ENCODE data around the gene CNOT4. TPM values are rescaled to one million over a fixed set of nuclear protein-coding genes. Genes with fewer than 3 reads are reported as not detected.

Gene CNOT4
- total RNA-seq, 2 experiments from 2014 or later = 24.0 to 29.8 TPM

DNA sequence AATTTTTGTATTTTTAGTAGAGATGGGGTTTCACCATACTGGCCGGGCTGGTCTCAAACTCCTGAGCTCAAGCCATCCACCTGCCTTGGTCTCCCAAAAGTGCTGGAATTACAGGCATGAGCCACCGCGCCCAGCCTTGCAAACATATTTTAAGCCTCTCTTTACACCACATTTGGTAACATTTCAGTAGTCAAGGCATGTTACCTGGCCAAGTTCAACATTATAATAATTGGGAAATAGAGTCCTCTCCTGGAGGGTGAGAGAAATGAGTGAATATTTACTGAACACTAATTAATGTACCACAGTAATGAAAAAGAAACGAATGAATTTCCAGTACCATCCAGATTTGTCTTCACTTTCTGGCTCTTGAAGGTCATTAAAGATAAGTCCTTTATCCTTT is 10.0 kb upstream of the CNOT4 start:
- no peak overlapping the region for H3K27ac Mint-ChIP-seq
- DNase-seq = no peak
- Histone ChIP-seq H3K27ac (ENCODE audit: low read depth in 1 of 2, low read length in 2 of 2) (no peak overlapping the region), H3K36me3 (ENCODE audit: insufficient read depth, low read length) (no peaks in the 10 kb centered on the region), H3K27me3 (ENCODE audit: control insufficient read depth in 1 of 2, insufficient read depth in 2 of 2, low read length in 2 of 2) (no peaks in the 10 kb centered on the region), H3K4me1 (ENCODE audit: insufficient read depth, low read length) (no peaks in the 10 kb centered on the region), H3K4me3 (ENCODE audit: low read length) (no peak overlapping the region), H3K9me3 (ENCODE audit: control insufficient read depth in 1 of 2, insufficient read depth in 1 of 2, low read length in 2 of 2) (no peaks in the 10 kb centered on the region)
- H3K9me3 Mint-ChIP-seq = no peaks in the 10 kb centered on the region
- intact Hi-C loops (cut with DNase I, micrococcal nuclease) = no loop called here
- TF ChIP-seq, protein P1, sequence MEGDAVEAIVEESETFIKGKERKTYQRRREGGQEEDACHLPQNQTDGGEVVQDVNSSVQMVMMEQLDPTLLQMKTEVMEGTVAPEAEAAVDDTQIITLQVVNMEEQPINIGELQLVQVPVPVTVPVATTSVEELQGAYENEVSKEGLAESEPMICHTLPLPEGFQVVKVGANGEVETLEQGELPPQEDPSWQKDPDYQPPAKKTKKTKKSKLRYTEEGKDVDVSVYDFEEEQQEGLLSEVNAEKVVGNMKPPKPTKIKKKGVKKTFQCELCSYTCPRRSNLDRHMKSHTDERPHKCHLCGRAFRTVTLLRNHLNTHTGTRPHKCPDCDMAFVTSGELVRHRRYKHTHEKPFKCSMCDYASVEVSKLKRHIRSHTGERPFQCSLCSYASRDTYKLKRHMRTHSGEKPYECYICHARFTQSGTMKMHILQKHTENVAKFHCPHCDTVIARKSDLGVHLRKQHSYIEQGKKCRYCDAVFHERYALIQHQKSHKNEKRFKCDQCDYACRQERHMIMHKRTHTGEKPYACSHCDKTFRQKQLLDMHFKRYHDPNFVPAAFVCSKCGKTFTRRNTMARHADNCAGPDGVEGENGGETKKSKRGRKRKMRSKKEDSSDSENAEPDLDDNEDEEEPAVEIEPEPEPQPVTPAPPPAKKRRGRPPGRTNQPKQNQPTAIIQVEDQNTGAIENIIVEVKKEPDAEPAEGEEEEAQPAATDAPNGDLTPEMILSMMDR (IDR thresholded peaks at IDR 0.05) = no peak
- H3K4me1 Mint-ChIP-seq (ENCODE audit: low read depth) = no peaks in the 10 kb centered on the region
- no peaks in the 10 kb centered on the region for H3K36me3 Mint-ChIP-seq (ENCODE audit: low read depth)
- no peak overlapping the region for H3K4me3 Mint-ChIP-seq
- ChIA-PET CTCF (interaction anchor here (2.3 kb wide), 1 partner anchor 239 kb away, joined by 5 read pairs; no protein-coding TSS in a partner anchor), POLR2A (no interaction called here)
- H3K27me3 Mint-ChIP-seq = no peaks in the 10 kb centered on the region
- ATAC-seq (ENCODE audit: poor library complexity) = no peak

DNA sequence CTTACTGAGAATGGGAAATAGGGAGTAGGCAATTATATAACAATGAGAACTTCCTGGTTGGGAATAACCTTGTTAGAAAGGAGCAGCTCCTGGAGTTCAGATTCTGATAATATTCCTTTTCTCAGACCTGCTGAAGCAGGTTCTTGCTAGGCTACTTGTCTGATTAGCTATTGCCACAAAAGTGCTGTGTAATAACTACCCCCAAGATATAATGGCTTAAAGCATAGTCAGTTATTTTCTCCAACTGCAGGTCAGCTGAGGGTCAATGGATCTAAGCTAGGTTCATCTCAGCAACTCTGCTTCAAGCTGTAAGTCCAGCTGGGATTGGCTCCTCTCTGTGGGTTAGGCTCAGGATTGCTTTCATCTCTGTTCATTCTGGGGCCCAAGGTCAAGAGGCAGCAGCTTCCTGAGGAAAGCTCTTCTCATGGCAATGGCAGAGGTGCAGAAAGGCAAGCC is 9.4 kb upstream of the CNOT4 start:
- Mint-ChIP-seq H3K4me3 (no peak overlapping the region), H3K27ac (no peak overlapping the region), H3K27me3 (no peaks in the 10 kb centered on the region), H3K9me3 (no peaks in the 10 kb centered on the region), H3K36me3 (ENCODE audit: low read depth) (no peaks in the 10 kb centered on the region), H3K4me1 (ENCODE audit: low read depth) (no peaks in the 10 kb centered on the region)
- TF ChIP-seq, protein P1 (IDR thresholded peaks at IDR 0.05) = no peak
- ChIA-PET POLR2A (no interaction called here), CTCF (interaction anchor here (2.3 kb wide), 1 partner anchor 238 kb away, joined by 5 read pairs; no protein-coding TSS in a partner anchor)
- Histone ChIP-seq H3K9me3 (ENCODE audit: control insufficient read depth in 1 of 2, insufficient read depth in 1 of 2, low read length in 2 of 2) (no peaks in the 10 kb centered on the region), H3K27ac (ENCODE audit: low read depth in 1 of 2, low read length in 2 of 2) (no peak overlapping the region), H3K27me3 (ENCODE audit: control insufficient read depth in 1 of 2, insufficient read depth in 2 of 2, low read length in 2 of 2) (no peaks in the 10 kb centered on the region), H3K36me3 (ENCODE audit: insufficient read depth, low read length) (no peaks in the 10 kb centered on the region), H3K4me3 (ENCODE audit: low read length) (no peak overlapping the region), H3K4me1 (ENCODE audit: insufficient read depth, low read length) (no peaks in the 10 kb centered on the region)
- DNase-seq = no peak
- intact Hi-C loops (cut with DNase I, micrococcal nuclease) = no loop called here
- no peak for ATAC-seq (ENCODE audit: poor library complexity)

DNA sequence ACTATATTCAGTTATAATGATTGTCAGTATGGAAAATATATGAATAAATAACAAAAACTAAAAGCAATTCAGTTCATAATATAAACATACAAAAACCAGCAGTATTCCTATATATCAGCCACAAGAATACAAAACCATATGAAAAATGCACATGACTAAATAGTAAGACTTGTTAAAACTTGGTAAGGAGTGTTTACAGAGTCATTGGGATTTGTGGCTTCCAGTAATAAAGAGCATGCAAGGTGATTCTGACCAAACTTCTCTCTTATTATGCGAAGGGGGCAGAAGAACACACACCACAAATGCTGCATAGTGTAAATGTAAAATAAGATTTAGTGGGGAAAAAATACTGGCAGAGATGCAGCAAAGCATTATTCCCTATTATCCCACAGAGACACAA is 8.8 kb upstream of the CNOT4 start:
- H3K27me3 Mint-ChIP-seq = no peaks in the 10 kb centered on the region
- POLR2A ChIA-PET = no interaction called here

More for the DNA sequence above, 8.8 kb upstream of the CNOT4 start:
- no peaks in the 10 kb centered on the region for H3K36me3 Mint-ChIP-seq (ENCODE audit: low read depth)
- H3K27ac Mint-ChIP-seq = no peak overlapping the region
- CTCF ChIA-PET = no interaction called here
- Histone ChIP-seq H3K27me3 (ENCODE audit: control insufficient read depth in 1 of 2, insufficient read depth in 2 of 2, low read length in 2 of 2) (no peaks in the 10 kb centered on the region), H3K4me1 (ENCODE audit: insufficient read depth, low read length) (no peaks in the 10 kb centered on the region), H3K4me3 (ENCODE audit: low read length) (no peak overlapping the region), H3K27ac (ENCODE audit: low read depth in 1 of 2, low read length in 2 of 2) (no peak overlapping the region), H3K9me3 (ENCODE audit: control insufficient read depth in 1 of 2, insufficient read depth in 1 of 2, low read length in 2 of 2) (no peaks in the 10 kb centered on the region), H3K36me3 (ENCODE audit: insufficient read depth, low read length) (no peaks in the 10 kb centered on the region)
- intact Hi-C loops (cut with DNase I, micrococcal nuclease) = no loop called here
- no peaks in the 10 kb centered on the region for H3K9me3 Mint-ChIP-seq
- no peaks in the 10 kb centered on the region for H3K4me1 Mint-ChIP-seq (ENCODE audit: low read depth)
- H3K4me3 Mint-ChIP-seq = no peak overlapping the region
- TF ChIP-seq, protein P1 (IDR thresholded peaks at IDR 0.05) = no peak
- no peak for ATAC-seq (ENCODE audit: poor library complexity)
- no peak for DNase-seq

Measured in CD4-positive, alpha-beta T cell (primary cell).